ENCODE data around the gene DCAF15.

The DCAF15 gene

DNA sequence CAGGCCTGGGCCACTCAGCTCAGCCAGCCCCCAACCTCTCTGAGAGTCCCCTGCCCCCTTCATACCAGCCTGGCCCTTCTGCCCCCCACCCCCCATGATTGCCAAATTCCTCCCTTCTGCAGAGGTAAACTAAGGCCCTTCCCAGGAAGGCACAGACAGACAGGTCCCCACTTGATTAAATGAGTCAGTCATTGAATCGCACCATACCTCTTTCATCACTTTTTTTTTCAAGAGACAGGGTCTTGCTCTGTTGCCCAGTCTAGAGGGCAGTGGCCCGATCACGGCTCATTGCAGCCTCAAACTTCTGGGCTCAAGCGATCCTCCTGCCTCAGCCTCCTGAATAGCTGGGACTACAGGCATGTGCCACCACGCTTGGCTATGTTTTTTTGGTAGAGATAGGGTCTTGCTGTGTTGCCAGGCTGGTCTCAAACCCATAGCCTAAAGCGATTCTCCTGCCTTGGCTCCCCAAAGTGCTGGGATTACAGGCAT lies 20.1 kb upstream of the DCAF15 start:
- no peak overlapping the region for H3K27ac ChIP-seq
- TF ChIP-seq, protein P1, sequence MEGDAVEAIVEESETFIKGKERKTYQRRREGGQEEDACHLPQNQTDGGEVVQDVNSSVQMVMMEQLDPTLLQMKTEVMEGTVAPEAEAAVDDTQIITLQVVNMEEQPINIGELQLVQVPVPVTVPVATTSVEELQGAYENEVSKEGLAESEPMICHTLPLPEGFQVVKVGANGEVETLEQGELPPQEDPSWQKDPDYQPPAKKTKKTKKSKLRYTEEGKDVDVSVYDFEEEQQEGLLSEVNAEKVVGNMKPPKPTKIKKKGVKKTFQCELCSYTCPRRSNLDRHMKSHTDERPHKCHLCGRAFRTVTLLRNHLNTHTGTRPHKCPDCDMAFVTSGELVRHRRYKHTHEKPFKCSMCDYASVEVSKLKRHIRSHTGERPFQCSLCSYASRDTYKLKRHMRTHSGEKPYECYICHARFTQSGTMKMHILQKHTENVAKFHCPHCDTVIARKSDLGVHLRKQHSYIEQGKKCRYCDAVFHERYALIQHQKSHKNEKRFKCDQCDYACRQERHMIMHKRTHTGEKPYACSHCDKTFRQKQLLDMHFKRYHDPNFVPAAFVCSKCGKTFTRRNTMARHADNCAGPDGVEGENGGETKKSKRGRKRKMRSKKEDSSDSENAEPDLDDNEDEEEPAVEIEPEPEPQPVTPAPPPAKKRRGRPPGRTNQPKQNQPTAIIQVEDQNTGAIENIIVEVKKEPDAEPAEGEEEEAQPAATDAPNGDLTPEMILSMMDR (IDR thresholded peaks at IDR 0.05) = no peak
- TF ChIP-seq ZFX (IDR thresholded peaks at IDR 0.05; ENCODE audit: borderline replicate concordance) = no peak

DNA sequence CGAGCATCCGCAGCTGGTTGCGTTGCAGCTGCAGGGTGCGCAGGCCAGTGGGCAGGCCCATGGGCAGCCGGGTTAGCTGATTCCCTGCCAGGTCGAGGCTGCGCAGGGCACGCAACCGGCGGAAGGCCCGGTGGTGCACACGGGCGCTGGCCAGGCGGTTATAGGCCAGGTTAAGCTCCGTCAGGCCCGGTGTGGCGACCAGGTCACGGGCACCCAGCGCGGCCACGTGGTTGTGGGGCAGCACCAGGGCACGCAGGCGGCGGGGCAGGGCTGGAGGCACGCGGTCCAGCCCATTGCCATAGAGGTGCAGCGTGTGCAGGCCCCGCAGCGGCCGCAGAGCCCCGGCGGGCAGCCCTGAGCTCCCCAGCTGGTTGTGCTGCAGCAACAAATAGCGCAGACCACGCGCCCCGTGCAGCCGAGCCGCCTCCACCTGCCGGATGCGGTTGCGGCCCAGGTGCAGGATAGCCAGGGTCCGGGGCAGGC lies 19.4 kb upstream of the DCAF15 start:
- H3K27ac ChIP-seq = no peak overlapping the region
- TF ChIP-seq ZFX (IDR thresholded peaks at IDR 0.05; ENCODE audit: borderline replicate concordance) = no peak
- TF ChIP-seq, protein P1 (IDR thresholded peaks at IDR 0.05) = no peak

DNA sequence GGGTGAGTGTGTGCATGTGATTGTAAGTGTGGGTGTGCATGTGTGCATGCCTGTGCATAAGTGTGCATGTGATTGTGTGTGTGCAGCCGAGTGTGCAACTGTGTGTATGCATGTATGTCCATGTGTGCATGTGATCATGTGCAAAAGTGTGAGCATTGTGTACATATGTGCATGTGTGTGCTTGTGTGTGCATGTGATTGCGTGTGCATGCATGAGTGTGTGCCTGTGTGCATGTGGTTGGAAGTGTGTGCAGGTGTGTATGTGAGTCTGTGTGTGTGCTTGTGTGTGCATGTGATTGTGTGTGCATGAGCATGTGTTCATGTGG lies 17.6 kb upstream of the DCAF15 start:
- no peak overlapping the region for H3K27ac ChIP-seq
- no peak for TF ChIP-seq ZFX (IDR thresholded peaks at IDR 0.05; ENCODE audit: borderline replicate concordance)
- TF ChIP-seq, protein P1 (IDR thresholded peaks at IDR 0.05) = no peak

DNA sequence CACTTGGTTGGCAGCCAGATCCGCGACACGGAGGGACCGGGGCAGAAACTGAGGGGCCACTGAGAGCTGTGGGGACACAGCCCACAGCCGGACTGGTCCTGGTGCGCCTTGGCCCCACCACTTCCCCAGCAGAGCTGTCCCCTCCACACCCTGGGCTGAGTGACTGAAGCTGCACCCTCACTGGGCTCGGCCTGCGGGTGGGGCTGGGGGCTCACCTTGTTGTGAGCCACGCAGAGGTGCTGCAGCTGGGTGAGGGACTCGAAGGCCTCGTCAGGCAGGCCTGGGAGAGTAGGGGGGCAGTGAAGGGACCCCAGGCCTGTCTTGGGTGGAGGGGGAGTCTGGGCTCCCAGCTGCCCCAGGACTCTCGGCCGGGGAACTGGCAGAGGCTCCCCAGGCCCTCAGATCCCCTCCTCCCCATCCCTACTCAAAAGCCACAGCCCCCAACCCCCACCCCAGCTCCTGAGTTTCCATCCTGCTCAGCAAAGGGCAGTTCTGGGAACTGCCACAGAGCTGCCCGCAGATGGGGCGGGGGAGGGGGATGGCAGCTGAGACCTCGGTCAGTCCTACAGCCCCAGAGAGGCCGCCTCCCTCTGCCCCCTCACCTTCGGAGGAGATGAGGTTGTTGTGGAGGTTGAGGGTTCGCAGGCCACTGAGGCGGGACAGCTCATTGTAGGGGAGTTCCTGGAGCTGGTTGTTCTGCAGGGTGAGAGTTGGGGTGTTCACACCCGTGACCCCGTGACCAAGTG lies 16.4 kb upstream of the DCAF15 start:
- no peak overlapping the region for H3K27ac ChIP-seq
- TF ChIP-seq, protein P1 (IDR thresholded peaks at IDR 0.05) = no peak
- no peak for TF ChIP-seq ZFX (IDR thresholded peaks at IDR 0.05; ENCODE audit: borderline replicate concordance)

DNA sequence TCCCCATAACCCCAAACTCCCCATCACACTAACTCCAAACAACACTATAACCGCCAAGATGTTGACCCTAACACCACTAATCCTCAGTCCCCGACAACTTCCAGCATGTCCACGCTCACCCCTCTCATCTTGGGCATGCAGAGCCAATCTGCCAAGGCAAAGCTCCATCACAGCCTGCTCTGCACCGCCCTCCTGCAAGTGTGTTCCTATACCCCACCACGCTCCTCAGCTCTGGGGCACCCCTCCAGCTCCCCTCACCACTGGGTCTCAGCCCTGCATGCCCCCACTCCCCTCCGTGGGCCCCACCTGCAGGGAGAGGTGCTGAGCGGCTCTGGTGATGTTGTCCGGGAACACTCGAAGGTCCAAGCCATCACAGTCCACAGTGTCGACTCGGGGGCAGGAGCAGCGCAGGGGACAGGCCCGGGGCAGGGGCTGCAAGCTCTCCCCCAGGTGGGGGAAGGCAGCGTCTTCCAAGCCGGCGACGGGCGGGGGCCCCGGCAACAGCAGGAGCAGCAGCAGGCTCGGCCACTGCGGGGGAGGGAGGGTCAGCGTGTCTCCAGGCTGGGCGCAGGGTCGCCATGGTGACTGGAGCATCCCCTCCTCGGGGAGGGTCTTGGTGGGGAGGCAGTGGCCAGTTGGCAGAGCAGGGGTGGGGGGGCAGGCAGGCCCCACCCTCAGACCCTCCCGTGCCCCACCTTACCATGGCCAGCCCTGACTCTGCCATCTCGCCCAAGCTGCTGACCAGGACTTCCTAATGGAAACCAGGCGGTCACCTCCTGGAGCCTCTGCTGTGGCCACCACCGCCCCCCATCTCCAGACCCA lies 14.6 kb upstream of the DCAF15 start:
- TF ChIP-seq, protein P1 (IDR thresholded peaks at IDR 0.05) = no peak
- no peak for TF ChIP-seq ZFX (IDR thresholded peaks at IDR 0.05; ENCODE audit: borderline replicate concordance)

DNA sequence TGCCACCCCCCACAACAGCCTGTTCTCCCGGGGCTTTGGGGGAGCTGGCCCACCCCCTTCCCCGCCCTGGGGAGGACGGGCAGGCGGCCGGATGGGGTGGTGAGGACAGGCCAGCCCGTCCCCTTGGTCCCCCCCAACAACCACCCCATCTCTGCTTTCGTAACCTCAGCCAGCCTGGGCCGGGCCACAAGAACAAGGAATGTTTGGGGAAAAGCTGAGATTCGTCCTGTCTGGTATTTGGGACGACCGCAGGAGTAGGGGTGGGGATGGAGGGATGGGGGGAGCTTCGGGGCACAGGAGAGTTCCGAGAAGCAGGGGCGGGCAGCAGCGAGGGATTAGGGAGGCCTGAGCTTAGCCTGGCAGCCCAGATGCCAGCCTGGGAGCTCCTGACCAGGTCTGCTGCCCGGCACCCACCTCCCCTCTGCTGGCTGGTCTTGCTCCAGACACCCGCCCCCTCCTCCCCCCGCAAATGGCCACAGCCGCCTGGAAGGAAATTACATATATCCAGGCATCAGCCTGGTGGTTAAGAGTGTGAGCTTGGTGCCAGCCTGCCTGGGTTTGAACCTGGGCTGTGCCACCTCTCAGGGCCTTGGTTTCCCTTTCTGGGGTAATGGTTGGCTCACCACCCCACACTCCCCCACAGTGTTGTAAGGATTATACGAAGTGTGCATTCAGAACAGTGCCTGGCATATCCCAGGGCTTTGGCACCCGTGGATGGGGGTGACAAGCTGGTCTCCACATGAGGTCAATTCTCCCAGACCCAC lies 13.8 kb upstream of the DCAF15 start, which contains the start of gene PODNL1:
TSS of gene PODNL1 (minus strand) at position 117 of the 764 bp plus-strand sequence. CDS start 236 bp downstream, outside the sequence.
- no peak within 1 kb of the TSS for H3K27ac ChIP-seq
- TF ChIP-seq, protein P1 (IDR thresholded peaks at IDR 0.05) = no peak
- no peak for TF ChIP-seq ZFX (IDR thresholded peaks at IDR 0.05; ENCODE audit: borderline replicate concordance)

More for the DNA sequence above, 14.6 kb upstream of the DCAF15 start:
- H3K27ac ChIP-seq = no peak overlapping the region
